ENCODE measurements around the gene C1S.
"Not testable (repeated sequence)": the region's sequence is repeated elsewhere in the genome, so short reads cannot be mapped to it uniquely, and the experiment has no call there.

C1S gene

GRCh38 chr12:7081037-7081436, 20.5 kb downstream of the C1S start:
- DNase-seq: no peak

DNA sequence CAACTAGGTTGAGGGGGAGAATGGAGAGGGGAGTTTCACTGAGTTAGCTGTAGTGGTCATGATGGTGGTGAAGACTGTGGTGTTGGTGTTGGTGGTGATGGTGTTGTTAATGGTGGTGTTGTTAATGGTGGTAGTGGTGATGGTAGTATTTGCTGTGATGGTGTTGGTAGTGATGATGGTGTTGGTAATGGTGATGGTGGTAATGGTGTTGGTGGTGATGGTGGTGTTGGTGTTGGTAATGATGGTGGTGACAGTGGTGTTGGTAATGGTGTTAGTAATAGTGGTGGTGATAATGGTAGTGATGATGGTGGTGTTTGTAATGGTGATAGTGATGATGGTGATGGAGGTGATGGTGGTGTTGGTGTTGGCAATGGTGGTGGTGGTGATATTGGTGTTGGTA, 22.6 kb downstream of the C1S start:
- no peak for DNase-seq

DNA sequence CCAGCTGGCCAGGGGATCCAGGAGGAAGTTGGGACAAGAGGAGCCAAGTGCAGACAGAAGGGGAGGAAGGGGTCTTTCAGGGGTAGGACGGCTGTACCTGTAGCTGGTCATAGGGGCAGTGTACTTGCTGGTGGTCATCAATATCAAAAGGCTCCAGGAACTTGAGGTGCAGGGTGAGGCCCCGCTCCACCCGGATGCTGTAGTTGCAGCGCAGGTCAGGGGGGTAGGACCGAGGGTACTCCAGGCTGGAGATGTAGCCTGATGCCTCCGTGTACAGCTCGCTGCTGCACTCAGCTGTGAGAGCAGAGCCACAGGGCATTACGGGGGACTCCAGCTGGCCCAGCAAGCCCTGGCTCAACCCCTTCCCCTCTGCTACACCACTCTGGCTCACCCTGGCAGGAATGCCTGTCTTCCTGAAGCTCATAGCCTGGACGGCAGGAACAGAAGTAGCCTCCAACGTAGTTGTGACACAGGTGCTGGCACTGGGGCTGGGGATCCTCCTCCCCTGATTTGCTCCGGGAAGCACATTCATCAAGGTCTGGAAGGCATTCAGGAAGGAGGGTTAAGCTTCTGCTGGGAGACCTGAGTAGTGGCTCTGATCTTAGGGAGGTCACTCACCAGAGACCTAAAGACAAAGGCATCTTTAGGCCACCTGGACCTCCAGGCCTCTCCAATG, 28.8 kb downstream of the C1S start:
- DNase-seq: no peak

DNA sequence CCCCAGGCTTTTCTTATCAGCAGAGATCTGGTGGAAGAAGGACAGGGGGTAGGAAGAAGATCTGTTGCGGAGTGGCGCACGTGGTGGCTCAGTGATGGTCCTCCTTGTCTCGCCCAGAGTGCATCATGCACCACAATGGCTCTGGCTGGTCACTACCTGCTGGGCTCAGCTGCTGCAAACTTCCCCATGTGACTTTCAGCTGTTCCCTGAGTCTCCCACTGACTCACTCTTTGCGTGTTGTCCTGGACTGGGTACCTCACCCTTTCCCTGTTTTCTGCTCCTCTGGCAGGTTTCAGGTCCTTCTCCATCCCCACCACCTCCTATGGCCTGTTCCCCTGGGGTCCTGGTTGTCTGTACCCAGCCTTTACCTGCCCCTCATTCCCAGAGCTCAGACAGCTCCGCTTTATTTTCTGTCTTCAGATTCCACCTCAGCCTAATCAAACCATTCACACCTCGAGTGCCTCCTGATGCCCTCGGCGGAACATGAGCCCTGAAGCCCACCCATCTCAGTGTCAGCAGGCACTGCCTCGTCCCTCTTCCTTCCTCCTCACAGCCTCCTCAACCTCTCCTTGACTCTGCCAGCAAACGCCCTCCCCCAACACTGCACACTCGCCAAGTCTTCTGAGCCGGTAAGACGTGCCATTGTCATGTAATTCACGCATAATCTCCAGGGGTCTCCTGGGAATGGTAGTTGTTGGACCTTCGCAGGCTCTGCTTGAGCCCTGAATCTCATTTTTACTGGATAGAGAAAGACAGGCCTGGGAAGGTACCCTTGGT, 29.9 kb downstream of the C1S start:
- DNase-seq: no peak

DNA sequence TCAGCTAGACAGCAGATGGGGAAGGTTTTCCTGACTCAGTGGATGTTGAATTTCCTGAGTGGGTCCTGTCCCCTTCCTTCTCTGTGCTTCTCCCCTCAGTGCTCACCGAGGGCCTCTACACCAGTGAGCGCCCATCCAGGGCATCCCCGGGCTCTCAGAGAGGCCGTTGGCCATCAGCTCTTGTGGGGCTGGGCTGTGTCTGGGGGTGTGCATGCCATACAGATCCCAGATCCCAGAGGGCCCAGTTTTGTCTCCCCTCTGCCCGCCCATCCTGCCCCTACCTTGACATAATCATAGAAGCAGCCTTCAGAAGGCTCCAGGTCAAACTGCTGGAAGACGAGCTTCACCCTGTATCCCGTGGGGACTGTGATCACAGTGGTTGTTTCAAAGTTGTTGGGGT, 30.7 kb downstream of the C1S start:
- DNase-seq: no peak

- DNase-seq: peak; percentile 69
These were observed 31.2 kb downstream of the C1S start for GRCh38 chr12:7091660-7092228.

GRCh38 chr12:7092229-7092985, 31.9 kb downstream of the C1S start, which contains the start of gene C1R:
Gene C1R (minus strand): TSS chr12:7092445. CDS start chr12:7092388, 57 bp downstream.
- DNase-seq: peak; percentile 85

DNA sequence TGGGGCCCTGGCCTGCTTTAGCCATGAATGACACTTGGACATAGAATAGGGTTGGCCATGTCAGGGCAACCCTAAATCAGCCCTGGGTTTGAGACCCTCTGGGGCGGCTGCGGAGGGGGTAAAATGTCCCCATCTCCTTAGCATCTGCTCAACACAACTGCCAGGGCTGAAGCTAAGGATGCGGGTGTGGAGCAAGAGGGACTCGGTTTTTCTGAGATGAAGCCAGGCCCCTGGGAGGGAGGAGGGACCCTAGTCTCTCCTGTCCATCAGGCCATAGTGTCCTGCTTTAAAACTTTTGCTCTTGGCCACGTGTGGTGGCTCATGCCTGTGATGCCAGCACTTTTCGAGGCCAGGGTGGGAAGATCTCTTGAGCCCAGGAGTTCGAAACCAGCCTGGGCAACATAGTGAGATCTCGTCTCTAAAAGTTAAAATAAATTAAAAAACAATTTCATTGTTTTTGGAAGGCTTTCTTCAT, 32.5 kb downstream of the C1S start:
- DNase-seq: no peak

GRCh38 chr12:7093486-7093885, 33.0 kb downstream of the C1S start:
- DNase-seq: no peak

GRCh38 chr12:7093892-7094291, 33.4 kb downstream of the C1S start:
- no peak for DNase-seq

GRCh38 chr12:7096006-7096932, 35.8 kb downstream of the C1S start:
- no peak for DNase-seq

GRCh38 chr12:7096979-7097378, 36.5 kb downstream of the C1S start:
- DNase-seq: no peak

DNA sequence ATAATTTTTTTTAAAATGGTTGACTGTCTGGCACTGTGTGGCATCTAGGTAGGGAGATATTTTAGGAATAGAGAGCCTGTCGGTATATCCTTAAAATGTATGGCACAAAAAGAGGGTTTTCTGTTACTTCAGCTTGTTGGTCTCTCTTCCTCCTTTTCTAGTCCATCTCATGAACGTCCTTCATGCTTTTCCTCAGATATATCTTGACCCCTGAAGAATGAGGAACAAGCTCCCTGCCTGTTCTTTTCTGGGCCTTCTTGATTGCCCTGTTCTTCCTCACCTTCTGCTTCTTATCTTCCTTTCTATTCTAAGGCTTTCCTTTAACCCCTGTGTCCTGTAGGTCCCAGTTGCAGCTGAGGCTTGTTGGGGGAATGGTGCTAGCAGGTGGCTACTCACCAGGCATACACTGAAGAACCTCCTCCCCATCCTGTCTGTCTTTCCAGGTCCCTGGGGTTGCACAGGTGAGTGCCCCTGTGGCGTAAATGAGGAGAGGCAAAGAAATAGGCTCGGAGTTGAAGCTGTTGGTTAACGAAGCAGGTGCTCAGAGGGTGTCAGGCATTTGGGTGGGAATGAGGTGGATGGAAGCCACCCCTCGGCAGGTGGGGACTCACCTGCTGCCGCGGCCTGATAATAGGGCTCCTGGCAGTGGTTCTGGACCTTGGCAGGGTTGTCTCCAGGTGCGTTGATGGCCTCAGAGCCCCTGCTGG, 38.9 kb downstream of the C1S start:
- DNase-seq: no peak

- no peak for DNase-seq
These were observed 39.7 kb downstream of the C1S start for GRCh38 chr12:7100239-7100638.

- DNase-seq: no peak
These were observed 40.7 kb downstream of the C1S start for GRCh38 chr12:7101047-7101693.

DNA sequence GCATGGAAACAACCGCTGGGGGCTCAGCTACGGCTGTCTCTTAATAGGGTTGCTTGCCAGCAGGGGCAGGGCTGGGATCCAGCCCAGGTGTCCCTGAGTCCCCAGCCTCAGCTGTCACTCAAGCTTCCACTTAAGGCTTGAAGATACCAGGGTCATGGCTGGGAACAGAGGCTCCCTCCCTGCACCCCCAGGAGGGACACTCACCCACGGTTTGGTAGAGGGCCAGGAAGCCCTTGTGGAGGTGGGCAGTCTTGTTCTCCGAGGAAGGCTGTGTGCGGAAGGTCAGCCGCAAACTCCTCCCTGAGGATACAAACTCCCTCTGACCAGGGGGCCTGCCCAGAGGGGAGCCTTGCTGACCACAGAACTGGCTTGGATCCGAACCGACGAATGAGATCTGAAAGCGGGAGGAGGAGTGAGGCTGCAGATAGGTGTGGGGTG, 41.2 kb downstream of the C1S start:
- DNase-seq: no peak

DNA sequence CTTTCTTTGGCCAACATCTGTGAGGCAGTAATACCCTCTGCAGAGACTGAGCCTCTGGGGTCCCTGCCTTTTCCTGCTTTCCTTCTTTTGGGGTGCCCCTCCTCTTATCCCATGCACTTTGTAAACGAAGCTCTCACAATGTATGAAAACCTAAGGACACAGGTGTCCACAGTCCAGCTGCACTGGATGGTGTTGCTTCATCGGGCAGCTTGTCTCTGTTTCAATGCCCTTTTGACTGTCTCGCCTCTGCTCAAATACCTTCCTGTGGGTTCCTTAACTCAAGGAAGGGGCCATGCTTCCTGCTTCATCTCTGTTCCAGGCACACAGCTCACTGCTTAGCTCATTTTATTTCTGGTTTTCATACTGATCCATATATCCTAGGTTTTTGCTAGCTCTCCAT, 42.1 kb downstream of the C1S start:
- no peak for DNase-seq

DNA sequence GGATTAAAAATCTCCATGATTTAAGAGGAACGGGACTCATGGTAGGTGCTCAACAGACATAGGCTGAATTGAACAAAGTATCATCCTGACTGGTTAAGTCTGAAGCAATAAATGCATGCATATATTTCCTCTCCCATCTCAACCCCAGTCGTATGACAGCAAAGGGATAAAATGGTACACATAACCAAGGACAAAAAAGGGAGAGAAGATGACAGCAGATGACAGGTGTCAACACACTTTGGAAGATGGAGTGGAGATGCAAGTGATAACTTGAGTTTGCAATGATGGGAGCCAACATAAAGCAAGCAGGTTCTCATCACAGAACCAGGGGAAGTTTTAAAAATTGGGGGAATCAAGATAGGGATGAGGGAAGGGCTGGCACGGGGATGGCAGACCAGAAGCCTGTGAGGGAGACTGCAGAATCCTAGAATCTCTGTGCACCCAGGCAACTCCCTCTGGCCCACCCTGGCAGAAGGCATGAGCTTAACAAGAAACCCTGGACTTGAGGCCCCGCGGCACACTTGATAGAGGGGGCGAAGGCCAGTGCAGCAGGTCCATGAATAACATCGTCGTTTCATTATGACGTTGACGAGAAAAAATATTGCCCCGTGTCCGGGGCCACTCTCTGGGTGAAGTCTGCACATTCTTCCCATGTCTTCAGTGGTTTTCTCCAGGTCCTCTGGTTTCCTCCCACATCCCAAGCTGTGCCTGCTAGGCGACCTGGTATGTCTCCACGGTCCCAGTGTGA, 43.5 kb downstream of the C1S start:
- DNase-seq: no peak

DNA sequence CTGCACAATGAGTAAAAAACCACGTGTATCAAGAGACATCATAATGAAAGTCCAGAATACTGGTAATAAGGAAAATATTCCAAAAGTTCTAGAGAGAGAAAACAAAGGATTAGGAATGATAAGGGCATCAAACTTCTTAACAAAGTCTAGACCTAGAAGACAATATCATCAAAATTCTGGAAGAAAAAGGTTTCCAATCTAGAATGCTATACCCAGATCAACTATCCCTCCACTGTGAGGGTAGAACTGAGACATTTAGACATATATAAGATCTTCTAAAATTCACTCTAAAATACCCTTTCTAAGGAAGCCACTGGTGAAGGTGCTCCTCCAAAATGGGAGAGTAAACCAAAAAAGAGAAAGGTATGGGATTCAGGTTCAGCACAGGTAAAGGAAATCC, 45.6 kb downstream of the C1S start:
- DNase-seq: no peak

DNA sequence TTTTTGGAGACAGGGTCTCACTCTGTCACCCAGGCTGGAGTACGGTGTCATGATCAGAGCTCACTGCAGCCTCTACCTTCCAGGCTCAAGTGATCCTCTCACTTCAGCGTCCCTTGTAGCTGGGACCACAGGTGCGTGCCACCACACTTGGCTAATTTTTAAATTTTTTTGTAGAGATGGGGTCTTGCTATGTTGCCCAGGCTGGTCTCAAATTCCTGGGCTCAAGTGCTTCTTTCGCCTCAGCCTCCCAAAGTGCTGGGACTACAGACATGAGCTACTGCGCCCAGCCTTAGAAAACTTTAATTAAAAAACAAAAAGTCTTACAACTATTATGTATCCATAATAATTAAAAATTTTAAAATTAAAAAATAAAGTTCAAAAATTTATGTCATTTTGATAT, 46.7 kb downstream of the C1S start:
- not testable (repeated sequence) for DNase-seq
